ENCODE measurements around the gene ARHGAP6.

The ARHGAP6 gene

DNA sequence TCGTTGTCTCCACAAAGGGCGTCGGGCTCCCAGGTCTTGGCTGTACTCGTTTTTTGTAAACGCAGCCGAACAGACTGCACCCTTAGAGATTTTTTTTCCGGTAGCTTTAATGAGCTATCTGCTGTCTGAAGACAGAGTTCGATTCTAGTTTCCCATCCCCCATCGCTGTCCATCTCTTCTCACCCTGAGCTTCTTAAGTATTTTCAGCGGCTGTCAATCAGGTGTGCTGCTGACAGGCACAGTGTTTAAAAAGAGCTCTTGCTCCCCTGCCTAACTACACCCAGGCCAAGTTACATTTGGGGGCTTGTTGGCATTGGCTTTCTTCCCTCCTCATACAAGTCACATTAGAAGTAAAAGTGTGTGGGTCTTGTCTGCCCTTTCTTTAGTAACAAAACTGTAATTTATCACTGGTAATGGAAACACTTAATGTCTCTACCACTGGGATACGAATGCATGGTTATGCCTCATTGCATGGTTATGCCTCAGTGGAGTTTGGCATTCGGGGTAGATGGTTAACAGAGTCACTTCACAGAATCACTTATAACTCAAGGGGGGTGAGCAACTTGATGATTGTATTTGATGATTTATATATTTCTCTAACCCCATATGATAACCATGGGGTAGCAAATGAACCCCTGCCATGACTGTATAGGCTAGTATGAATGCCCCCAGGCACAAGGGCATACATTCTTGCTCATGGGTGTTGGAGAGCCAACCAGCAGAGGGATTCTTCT lies 1.4 kb upstream of the ARHGAP6 start:
- Mint-ChIP-seq H3K4me3 (no peak overlapping the region), H3K27me3 (ENCODE audit: low read depth) (peaks cover 57% of the 10 kb centered on the region), H3K36me3 (ENCODE audit: low read depth) (no peaks in the 10 kb centered on the region), H3K4me1 (ENCODE audit: low read depth) (no peaks in the 10 kb centered on the region), H3K9me3 (no peaks in the 10 kb centered on the region), H3K27ac (no peak overlapping the region)

- H3K27me3 Mint-ChIP-seq (ENCODE audit: low read depth) = peaks cover 59% of the 10 kb centered on the region
- no peak overlapping the region for H3K27ac Mint-ChIP-seq
- H3K4me1 Mint-ChIP-seq (ENCODE audit: low read depth) = no peaks in the 10 kb centered on the region
- H3K4me3 Mint-ChIP-seq = no peak overlapping the region
- H3K36me3 Mint-ChIP-seq (ENCODE audit: low read depth) = no peaks in the 10 kb centered on the region
- H3K9me3 Mint-ChIP-seq = no peaks in the 10 kb centered on the region
Measured at GRCh38 chrX:11666164-11666563, 444 bp upstream of the ARHGAP6 start.

DNA sequence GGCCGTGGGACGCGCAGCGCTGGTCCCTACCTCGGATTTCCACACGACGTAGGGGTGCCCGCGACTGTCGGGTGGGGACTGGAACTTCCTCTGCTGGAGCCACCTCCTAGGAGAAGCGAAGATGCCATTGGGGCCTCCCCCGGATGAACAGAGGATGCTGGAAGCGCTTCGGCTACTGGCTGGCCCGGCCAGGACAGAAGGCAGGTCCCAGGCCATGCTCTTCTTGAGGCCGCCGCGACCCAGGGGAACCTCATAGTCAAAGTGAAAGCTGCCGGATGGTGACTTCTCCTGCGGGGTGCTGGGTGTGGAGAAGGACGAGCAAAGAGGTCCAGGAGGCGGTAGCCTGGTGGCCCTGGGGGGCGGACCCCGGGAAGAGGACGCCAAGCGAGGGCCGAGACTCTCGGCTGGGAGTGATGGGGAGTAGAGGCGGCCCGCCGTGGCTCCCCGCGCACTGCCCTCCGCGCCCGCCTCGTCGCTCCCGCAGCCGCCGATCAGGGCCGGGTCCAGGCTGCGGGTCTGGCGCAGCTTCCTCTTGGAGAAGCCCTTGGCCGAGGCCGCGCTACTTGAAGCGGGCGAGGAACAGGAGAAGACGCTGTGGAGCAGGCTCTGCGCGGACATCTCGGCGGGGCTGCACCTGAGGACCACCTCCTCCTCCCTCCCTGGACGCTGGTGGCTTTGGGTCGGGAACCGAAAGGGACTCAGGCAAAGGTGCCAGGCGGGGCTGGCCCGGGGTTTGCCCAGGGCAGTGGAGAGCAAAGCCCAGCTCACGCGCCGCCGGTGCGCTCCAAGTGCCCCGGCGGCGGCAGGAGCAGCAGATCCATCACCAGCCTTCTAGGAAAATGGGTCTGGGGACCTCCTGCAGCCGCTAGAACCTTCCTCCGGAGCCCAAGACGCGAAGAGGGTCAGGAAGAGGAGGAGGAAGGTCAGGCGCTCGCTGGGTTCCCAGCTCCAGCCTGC lies 1.2 kb downstream of the ARHGAP6 start:
- Mint-ChIP-seq H3K4me1 (ENCODE audit: low read depth) (no peaks in the 10 kb centered on the region), H3K9me3 (no peaks in the 10 kb centered on the region), H3K27me3 (ENCODE audit: low read depth) (peaks cover 55% of the 10 kb centered on the region), H3K36me3 (ENCODE audit: low read depth) (no peaks in the 10 kb centered on the region), H3K4me3 (no peak overlapping the region), H3K27ac (no peak overlapping the region)

DNA sequence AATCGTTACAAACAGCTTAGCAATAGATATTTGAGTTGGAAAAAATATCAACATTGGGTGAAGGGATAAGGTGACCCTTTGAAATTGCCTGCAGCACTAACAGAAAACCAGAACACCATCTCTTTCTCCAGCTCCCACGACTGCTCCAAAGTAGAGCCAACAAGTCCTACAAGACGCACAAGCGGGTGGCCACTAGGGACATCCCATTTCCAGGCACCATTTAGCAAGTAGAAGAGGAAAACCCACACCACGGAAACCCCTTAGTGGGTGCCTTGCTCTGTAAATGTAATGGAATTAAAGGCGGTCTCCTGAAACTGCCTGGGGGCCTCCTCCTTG lies 1.9 kb downstream of the ARHGAP6 start:
- no peak overlapping the region for H3K27ac Mint-ChIP-seq
- no peaks in the 10 kb centered on the region for H3K36me3 Mint-ChIP-seq (ENCODE audit: low read depth)
- H3K9me3 Mint-ChIP-seq = no peaks in the 10 kb centered on the region
- H3K4me1 Mint-ChIP-seq (ENCODE audit: low read depth) = no peaks in the 10 kb centered on the region
- no peak overlapping the region for H3K4me3 Mint-ChIP-seq
- H3K27me3 Mint-ChIP-seq (ENCODE audit: low read depth) = peaks cover 52% of the 10 kb centered on the region

GRCh38 chrX:11655282-11656015 lies 10.3 kb downstream of the ARHGAP6 start:
- Mint-ChIP-seq H3K4me1 (ENCODE audit: low read depth) (no peaks in the 10 kb centered on the region), H3K4me3 (no peak overlapping the region), H3K9me3 (no peaks in the 10 kb centered on the region), H3K36me3 (ENCODE audit: low read depth) (no peaks in the 10 kb centered on the region), H3K27ac (no peak overlapping the region), H3K27me3 (ENCODE audit: low read depth) (peaks cover 11% of the 10 kb centered on the region)

DNA sequence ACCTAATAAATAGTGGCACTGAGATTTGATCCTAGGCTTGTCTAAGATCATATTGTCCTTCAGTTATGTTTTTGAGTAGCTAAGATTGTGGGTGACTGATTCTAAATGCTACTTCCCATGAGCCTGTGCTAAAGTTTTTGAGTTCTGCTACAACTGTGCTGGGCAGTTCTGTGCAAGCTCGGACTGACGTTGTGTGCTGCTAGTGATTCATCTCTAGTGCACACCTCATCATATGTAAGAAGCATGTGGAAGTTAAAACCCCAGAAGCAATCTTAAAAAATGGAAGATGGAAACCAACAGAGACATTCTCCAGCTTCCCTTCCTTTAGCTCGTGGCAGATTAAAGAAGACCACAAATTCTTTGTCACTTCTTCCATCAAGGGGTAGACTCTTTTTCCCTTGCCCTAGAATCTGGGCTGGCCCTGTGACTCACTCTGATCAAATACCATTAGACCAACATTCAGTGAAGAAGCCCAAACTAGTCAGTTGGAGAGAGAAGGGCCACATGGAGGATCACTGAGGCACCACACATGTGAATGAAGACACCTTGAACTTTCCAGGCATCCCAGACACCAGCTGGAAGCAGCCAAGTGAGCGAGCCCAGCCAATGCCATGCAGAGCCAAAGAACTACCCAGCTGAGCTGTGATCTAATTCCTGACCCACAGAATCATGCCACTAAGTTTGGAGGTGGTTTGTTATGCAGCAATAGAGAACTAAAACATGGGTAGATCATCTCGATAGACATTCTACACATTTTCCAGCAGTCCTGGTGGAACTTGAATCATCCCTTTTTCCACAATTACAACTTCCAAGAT lies 16.8 kb downstream of the ARHGAP6 start:
- no peaks in the 10 kb centered on the region for H3K4me1 Mint-ChIP-seq (ENCODE audit: low read depth)
- no peaks in the 10 kb centered on the region for H3K27me3 Mint-ChIP-seq (ENCODE audit: low read depth)
- H3K36me3 Mint-ChIP-seq (ENCODE audit: low read depth) = no peaks in the 10 kb centered on the region
- H3K4me3 Mint-ChIP-seq = no peak overlapping the region
- H3K9me3 Mint-ChIP-seq = no peaks in the 10 kb centered on the region
- H3K27ac Mint-ChIP-seq = no peak overlapping the region

- no peak overlapping the region for H3K4me3 Mint-ChIP-seq
- no peaks in the 10 kb centered on the region for H3K4me1 Mint-ChIP-seq (ENCODE audit: low read depth)
- H3K9me3 Mint-ChIP-seq = no peaks in the 10 kb centered on the region
- no peak overlapping the region for H3K27ac Mint-ChIP-seq
- no peaks in the 10 kb centered on the region for H3K36me3 Mint-ChIP-seq (ENCODE audit: low read depth)
- no peaks in the 10 kb centered on the region for H3K27me3 Mint-ChIP-seq (ENCODE audit: low read depth)
Measured at GRCh38 chrX:11647138-11647537, 18.6 kb downstream of the ARHGAP6 start.

- H3K4me3 Mint-ChIP-seq = no peak overlapping the region
- H3K27me3 Mint-ChIP-seq (ENCODE audit: low read depth) = no peaks in the 10 kb centered on the region
- no peak overlapping the region for H3K27ac Mint-ChIP-seq
- no peaks in the 10 kb centered on the region for H3K4me1 Mint-ChIP-seq (ENCODE audit: low read depth)
- H3K36me3 Mint-ChIP-seq (ENCODE audit: low read depth) = no peaks in the 10 kb centered on the region
- no peaks in the 10 kb centered on the region for H3K9me3 Mint-ChIP-seq
Measured at GRCh38 chrX:11641349-11642065, 24.2 kb downstream of the ARHGAP6 start.

DNA sequence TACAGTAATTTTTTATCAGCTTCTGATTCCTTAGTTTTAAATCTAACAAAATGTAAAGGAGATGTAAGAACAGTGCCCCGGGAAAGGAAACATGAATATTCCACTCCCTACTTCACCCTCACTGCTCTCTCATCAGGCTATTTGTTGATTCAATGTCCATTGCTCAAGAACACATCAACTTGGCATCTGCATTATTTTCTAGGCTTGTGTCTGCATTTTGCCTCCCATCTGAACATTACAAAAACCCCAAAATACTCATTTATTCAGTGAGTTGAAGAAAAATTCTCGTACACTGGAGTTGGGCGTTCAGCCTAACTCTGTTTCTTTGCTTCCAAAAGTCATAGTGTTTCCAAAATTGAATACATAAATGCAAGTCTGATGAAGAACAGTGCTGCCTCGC lies 25.6 kb downstream of the ARHGAP6 start:
- H3K4me1 Mint-ChIP-seq (ENCODE audit: low read depth) = no peaks in the 10 kb centered on the region

GRCh38 chrX:11632732-11633131 lies 33.0 kb downstream of the ARHGAP6 start:
- Mint-ChIP-seq H3K9me3 (no peaks in the 10 kb centered on the region), H3K4me3 (no peak overlapping the region), H3K4me1 (ENCODE audit: low read depth) (no peaks in the 10 kb centered on the region), H3K36me3 (ENCODE audit: low read depth) (no peaks in the 10 kb centered on the region), H3K27me3 (ENCODE audit: low read depth) (no peaks in the 10 kb centered on the region), H3K27ac (no peak overlapping the region)

More for the DNA sequence above, 25.6 kb downstream of the ARHGAP6 start:
- no peak overlapping the region for H3K27ac Mint-ChIP-seq
- H3K9me3 Mint-ChIP-seq = no peaks in the 10 kb centered on the region
- no peak overlapping the region for H3K4me3 Mint-ChIP-seq
- no peaks in the 10 kb centered on the region for H3K27me3 Mint-ChIP-seq (ENCODE audit: low read depth)
- H3K36me3 Mint-ChIP-seq (ENCODE audit: low read depth) = no peaks in the 10 kb centered on the region

GRCh38 chrX:11629593-11630211 lies 36.0 kb downstream of the ARHGAP6 start:
- H3K9me3 Mint-ChIP-seq = no peaks in the 10 kb centered on the region
- no peaks in the 10 kb centered on the region for H3K36me3 Mint-ChIP-seq (ENCODE audit: low read depth)
- H3K27me3 Mint-ChIP-seq (ENCODE audit: low read depth) = no peaks in the 10 kb centered on the region
- H3K4me3 Mint-ChIP-seq = no peak overlapping the region
- no peak overlapping the region for H3K27ac Mint-ChIP-seq
- no peaks in the 10 kb centered on the region for H3K4me1 Mint-ChIP-seq (ENCODE audit: low read depth)

GRCh38 chrX:11628399-11628798 lies 37.3 kb downstream of the ARHGAP6 start:
- Mint-ChIP-seq H3K4me3 (no peak overlapping the region), H3K36me3 (ENCODE audit: low read depth) (no peaks in the 10 kb centered on the region), H3K27me3 (ENCODE audit: low read depth) (no peaks in the 10 kb centered on the region), H3K4me1 (ENCODE audit: low read depth) (no peaks in the 10 kb centered on the region), H3K27ac (no peak overlapping the region), H3K9me3 (no peaks in the 10 kb centered on the region)

- no peak overlapping the region for H3K4me3 Mint-ChIP-seq
- no peaks in the 10 kb centered on the region for H3K9me3 Mint-ChIP-seq
- no peaks in the 10 kb centered on the region for H3K36me3 Mint-ChIP-seq (ENCODE audit: low read depth)
- no peaks in the 10 kb centered on the region for H3K4me1 Mint-ChIP-seq (ENCODE audit: low read depth)
- H3K27me3 Mint-ChIP-seq (ENCODE audit: low read depth) = no peaks in the 10 kb centered on the region
- no peak overlapping the region for H3K27ac Mint-ChIP-seq
Measured at GRCh38 chrX:11626351-11626750, 39.4 kb downstream of the ARHGAP6 start.

Data from T-helper 1 cell treated with Interleukin-12 subunit alpha and Interleukin-12 subunit beta and Interleukin-4 antibody, amounts not matched to agents 30 μg/mL and 1 μg/mL, for 36 hours (primary cell).